ENCODE results near the gene PRKCG. TPM values are rescaled to one million over a fixed set of nuclear protein-coding genes. Genes with fewer than 3 reads are reported as not detected.

Gene PRKCG
- total and polyA plus RNA-seq, 7 donors = 0.01 TPM; not detected in 6

DNA sequence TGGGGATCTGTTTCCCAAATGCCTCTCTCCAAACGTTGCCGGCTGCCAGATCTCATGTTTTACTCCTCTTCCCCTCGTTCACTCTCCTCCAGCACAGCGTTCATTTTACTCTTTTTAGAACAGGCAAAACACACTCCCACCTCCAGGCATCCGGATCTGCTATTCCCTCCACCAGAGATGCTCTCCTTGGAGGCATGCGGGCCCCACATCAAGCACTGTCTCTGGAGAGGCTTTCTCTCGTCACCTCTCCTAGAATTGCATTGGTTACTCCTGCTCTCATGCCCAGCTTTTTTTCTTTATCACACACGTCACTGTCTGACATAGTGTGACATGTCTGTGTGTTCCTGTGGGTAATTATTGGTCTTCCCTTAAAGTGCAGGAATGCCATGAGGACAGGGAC is 34.4 kb upstream of the PRKCG start:
- no peak for ATAC-seq
- no peak for DNase-seq
- intact Hi-C loops (cut with DNase I) = no loop called here

DNA sequence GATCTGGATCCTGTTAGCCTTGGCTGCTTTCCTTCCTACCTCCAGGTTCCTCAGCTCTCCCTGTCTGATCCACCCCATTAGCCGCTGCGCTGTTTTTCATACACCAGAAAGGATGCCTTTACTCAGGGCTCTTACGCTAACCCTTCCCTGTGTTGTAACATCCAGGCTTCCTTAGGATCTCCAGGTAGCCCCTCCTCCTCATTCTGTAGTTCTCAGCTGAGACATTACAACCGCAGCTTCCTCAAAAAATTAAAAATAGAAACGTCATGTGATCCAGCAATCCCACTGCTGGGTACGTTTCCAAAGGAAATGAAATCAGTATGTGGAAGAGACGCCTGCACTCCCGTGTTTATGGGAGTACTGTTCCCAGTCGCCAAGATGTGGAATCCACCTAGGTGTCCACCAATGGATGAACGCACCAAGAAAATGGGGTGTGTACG is 32.7 kb upstream of the PRKCG start:
- no peak for DNase-seq
- intact Hi-C loops (cut with DNase I) = no loop called here
- WGBS, 3 donors = 48 to 59% (median 55%) methylated on average over 11 of the region's 11 CpGs
- ATAC-seq = peak in 2 of 4 donors; percentile 36 to 37
- Histone ChIP-seq H3K4me3 (no peak overlapping the region), H3K4me1 (no peaks in the 10 kb centered on the region), H3K9me3 (no peaks in the 10 kb centered on the region), H3K27ac (peak overlapping the region; percentile 41), H3K36me3 (ENCODE audit: insufficient read depth in 1 of 2, low read depth in 1 of 2) (no peaks in the 10 kb centered on the region), H3K27me3 (ENCODE audit: insufficient read depth in 3 of 3, low read length in 2 of 3) (no peaks in the 10 kb centered on the region)
- no peak for TF ChIP-seq CTCF (IDR thresholded peaks at IDR 0.05)

More for the DNA sequence above, 34.4 kb upstream of the PRKCG start:
- no peaks in the 10 kb centered on the region for H3K4me1 ChIP-seq
- WGBS, 3 donors = 30 to 35% (median 35%) methylated on average over 8 of the region's 8 CpGs
- no peak overlapping the region for H3K4me3 ChIP-seq
- no peaks in the 10 kb centered on the region for H3K27me3 ChIP-seq (ENCODE audit: insufficient read depth in 3 of 3, low read length in 2 of 3)
- no peaks in the 10 kb centered on the region for H3K9me3 ChIP-seq
- no peak overlapping the region for H3K27ac ChIP-seq
- no peaks in the 10 kb centered on the region for H3K36me3 ChIP-seq (ENCODE audit: insufficient read depth in 1 of 2, low read depth in 1 of 2)
- TF ChIP-seq CTCF (IDR thresholded peaks at IDR 0.05) = no peak

DNA sequence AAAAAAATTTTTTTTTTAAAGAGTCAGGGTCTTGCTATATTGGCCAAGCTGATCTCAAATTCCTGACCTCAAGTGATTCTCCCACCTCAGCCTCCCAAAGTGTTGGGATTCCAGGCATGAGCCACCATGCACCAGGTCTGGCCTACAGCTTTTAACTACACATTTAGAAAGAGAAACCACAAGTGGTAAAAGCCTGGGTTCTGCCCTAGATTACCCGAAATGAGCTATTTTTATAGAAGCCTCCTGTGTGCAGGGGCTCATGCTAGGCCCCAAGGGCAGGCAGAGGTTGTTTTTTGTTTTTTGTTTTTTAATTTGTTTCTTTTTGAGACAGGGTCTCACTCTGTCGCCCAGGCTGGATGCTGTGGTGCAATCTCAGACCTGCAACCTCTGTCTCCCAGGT is 28.3 kb upstream of the PRKCG start:
- DNase-seq (no peak), ATAC-seq (no peak)
- H3K4me3 ChIP-seq = no peak overlapping the region
- no peaks in the 10 kb centered on the region for H3K4me1 ChIP-seq
- H3K9me3 ChIP-seq = no peaks in the 10 kb centered on the region
- no peaks in the 10 kb centered on the region for H3K27me3 ChIP-seq (ENCODE audit: insufficient read depth in 3 of 3, low read length in 2 of 3)
- TF ChIP-seq CTCF (IDR thresholded peaks at IDR 0.05) = no peak
- intact Hi-C loops (cut with DNase I) = no loop called here
- whole genome bisulfite sequencing, 3 donors = 82 to 98% (median 83%) methylated on average over 2 of the region's 2 CpGs
- H3K27ac ChIP-seq = no peak overlapping the region
- no peaks in the 10 kb centered on the region for H3K36me3 ChIP-seq (ENCODE audit: insufficient read depth in 1 of 2, low read depth in 1 of 2)

DNA sequence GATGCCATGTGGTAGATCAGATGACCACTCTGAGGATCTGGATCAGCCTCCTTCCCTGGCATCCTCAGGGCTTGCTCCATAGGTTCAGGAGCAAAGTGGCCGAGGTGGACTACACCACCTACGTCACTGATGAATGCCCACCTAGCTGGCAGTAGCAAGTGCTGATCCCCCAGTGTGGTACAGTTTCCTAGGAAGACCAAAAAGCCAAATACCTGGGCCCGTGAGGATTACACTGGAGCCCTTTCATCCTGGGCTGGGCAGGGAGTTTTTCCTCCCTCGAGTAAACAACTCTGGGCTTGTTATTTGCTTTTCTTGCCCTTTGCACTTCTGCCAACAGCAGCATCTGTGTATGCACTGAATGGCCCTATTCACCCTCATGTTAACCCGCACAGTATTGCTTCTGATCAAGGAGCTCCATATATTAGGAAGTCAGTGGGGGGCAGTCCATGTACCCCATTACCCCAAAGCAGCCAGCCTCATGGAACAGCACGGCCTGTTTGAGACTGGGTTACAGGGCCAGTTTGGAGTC is 17.6 kb upstream of the PRKCG start:
- H3K4me1 ChIP-seq = no peaks in the 10 kb centered on the region
- H3K27ac ChIP-seq = no peak overlapping the region
- DNase-seq = no peak
- no peak for ATAC-seq
- H3K9me3 ChIP-seq = no peaks in the 10 kb centered on the region
- TF ChIP-seq CTCF (IDR thresholded peaks at IDR 0.05) = no peak
- WGBS, 3 donors = 58 to 75% (median 64%) methylated on average over 6 of the region's 6 CpGs
- intact Hi-C loops (cut with DNase I) = no loop called here
- H3K27me3 ChIP-seq (ENCODE audit: insufficient read depth in 3 of 3, low read length in 2 of 3) = peaks cover 0 to 32% (median 1%) of the 10 kb centered on the region in 3 donors
- H3K4me3 ChIP-seq = no peak overlapping the region
- H3K36me3 ChIP-seq (ENCODE audit: insufficient read depth in 1 of 2, low read depth in 1 of 2) = no peaks in the 10 kb centered on the region

GRCh38 chr19:53865523-53865917 is 16.5 kb upstream of the PRKCG start:
- WGBS, 3 donors = 49 to 53% (median 53%) methylated on average over 9 of the region's 9 CpGs
- DNase-seq (no peak), ATAC-seq (no peak)
- no peaks in the 10 kb centered on the region for H3K36me3 ChIP-seq (ENCODE audit: insufficient read depth in 1 of 2, low read depth in 1 of 2)
- no peak overlapping the region for H3K4me3 ChIP-seq
- no peaks in the 10 kb centered on the region for H3K4me1 ChIP-seq
- no peaks in the 10 kb centered on the region for H3K9me3 ChIP-seq
- peak overlapping the region; percentile 63 for H3K27ac ChIP-seq
- H3K27me3 ChIP-seq (ENCODE audit: insufficient read depth in 3 of 3, low read length in 2 of 3) = peaks cover 0 to 32% (median 1%) of the 10 kb centered on the region in 3 donors
- TF ChIP-seq CTCF (IDR thresholded peaks at IDR 0.05) = no peak
- intact Hi-C loops (cut with DNase I) = no loop called here
